ENCODE measurements around the gene POLA1. TPM values are rescaled to one million over a fixed set of nuclear protein-coding genes. Genes with fewer than 3 reads are reported as not detected.

POLA1 gene
- polyA plus RNA-seq, 1 donor from 2014 or later = 5.8 TPM

DNA sequence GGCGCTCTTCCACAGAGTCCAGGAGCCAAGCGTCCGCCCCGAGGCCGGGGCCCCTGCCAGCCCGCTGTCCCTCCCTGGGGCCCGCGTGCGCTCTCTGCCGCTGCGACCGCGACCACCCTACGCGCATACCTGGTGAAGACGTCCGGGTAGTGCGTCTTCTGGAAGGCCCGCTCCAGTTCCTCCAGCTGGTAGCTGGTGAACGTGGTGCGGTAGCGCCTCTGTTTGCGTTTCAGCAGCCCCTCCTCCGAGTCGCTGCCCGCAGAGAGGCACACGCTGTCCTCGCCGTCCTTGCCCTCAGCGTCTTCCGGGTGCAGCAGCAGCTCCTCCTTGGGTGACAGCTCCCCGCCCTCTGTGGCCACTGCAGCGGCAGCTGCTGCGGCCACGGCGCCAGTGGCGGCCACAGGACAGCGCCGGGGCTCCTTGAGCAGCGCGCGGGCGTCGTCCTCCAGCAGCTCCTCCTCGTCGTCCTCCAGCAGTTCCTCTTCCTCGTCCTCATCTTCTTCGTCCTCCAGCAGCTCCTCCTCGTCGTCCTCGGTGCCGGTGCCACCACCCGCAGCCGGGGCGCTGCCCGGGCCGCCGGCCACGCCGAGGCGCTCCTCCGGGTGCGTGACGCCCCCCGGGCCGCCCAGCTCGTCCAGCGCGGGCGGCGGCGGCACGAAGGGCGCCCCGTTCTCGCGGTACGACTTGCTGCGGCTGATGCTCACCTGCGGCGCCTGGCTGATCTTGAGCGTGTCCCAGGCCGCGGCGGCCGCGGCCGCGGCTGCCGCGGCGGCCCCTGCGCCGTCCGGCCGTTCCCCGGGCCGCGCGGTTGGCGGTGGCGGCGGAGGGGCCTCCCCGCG is 319.3 kb downstream of the POLA1 start:
- Histone ChIP-seq H3F3A (ENCODE audit: insufficient read depth, low read length, poor library complexity, severe bottlenecking) (no peaks in the 10 kb centered on the region), H3K27me3 (ENCODE audit: insufficient read depth, low read depth, low read length) (no peaks in the 10 kb centered on the region), H3K9me2 (ENCODE audit: insufficient read depth, low read length) (no peaks in the 10 kb centered on the region), H3K4me3 (ENCODE audit: low read length) (peak overlapping the region; percentile 83), H2AFZ (ENCODE audit: low read depth, low read length) (no peak overlapping the region), H3K9me3 (ENCODE audit: low read length) (no peaks in the 10 kb centered on the region), H3K79me2 (replicated peaks; ENCODE audit: insufficient read depth, low read length) (peaks cover 60% of the 10 kb centered on the region), H3K36me3 (ENCODE audit: insufficient read depth, low read length) (no peaks in the 10 kb centered on the region), H3K27ac (ENCODE audit: low read length) (peak overlapping the region; percentile 79), H3K4me2 (ENCODE audit: low read length) (no peak overlapping the region), H3K9ac (ENCODE audit: low read length) (peak overlapping the region; percentile 79), H4K20me1 (ENCODE audit: insufficient read depth) (no peaks in the 10 kb centered on the region)
- TF ChIP-seq EP300 (conservative IDR thresholded peaks at IDR 0.05; ENCODE audit: poor library complexity, severe bottlenecking) (no peak), TAF1 (IDR thresholded peaks at IDR 0.05; ENCODE audit: low read depth) (no peak), EZH2 (IDR thresholded peaks at IDR 0.05; ENCODE audit: borderline replicate concordance, insufficient read depth, low read length, poor library complexity, severe bottlenecking) (no peak), POLR2AphosphoS5 (IDR thresholded peaks at IDR 0.05) (no peak), SMC3 (conservative IDR thresholded peaks at IDR 0.05; ENCODE audit: poor library complexity) (no peak), MXI1 (conservative IDR thresholded peaks at IDR 0.05; ENCODE audit: poor library complexity, severe bottlenecking) (no peak), RAD21 (conservative IDR thresholded peaks at IDR 0.05) (no peak)
- TF ChIP-seq, protein P1, sequence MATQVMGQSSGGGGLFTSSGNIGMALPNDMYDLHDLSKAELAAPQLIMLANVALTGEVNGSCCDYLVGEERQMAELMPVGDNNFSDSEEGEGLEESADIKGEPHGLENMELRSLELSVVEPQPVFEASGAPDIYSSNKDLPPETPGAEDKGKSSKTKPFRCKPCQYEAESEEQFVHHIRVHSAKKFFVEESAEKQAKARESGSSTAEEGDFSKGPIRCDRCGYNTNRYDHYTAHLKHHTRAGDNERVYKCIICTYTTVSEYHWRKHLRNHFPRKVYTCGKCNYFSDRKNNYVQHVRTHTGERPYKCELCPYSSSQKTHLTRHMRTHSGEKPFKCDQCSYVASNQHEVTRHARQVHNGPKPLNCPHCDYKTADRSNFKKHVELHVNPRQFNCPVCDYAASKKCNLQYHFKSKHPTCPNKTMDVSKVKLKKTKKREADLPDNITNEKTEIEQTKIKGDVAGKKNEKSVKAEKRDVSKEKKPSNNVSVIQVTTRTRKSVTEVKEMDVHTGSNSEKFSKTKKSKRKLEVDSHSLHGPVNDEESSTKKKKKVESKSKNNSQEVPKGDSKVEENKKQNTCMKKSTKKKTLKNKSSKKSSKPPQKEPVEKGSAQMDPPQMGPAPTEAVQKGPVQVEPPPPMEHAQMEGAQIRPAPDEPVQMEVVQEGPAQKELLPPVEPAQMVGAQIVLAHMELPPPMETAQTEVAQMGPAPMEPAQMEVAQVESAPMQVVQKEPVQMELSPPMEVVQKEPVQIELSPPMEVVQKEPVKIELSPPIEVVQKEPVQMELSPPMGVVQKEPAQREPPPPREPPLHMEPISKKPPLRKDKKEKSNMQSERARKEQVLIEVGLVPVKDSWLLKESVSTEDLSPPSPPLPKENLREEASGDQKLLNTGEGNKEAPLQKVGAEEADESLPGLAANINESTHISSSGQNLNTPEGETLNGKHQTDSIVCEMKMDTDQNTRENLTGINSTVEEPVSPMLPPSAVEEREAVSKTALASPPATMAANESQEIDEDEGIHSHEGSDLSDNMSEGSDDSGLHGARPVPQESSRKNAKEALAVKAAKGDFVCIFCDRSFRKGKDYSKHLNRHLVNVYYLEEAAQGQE (IDR thresholded peaks at IDR 0.05; ENCODE audit: borderline replicate concordance) = no peak
- TF ChIP-seq, protein P2, sequence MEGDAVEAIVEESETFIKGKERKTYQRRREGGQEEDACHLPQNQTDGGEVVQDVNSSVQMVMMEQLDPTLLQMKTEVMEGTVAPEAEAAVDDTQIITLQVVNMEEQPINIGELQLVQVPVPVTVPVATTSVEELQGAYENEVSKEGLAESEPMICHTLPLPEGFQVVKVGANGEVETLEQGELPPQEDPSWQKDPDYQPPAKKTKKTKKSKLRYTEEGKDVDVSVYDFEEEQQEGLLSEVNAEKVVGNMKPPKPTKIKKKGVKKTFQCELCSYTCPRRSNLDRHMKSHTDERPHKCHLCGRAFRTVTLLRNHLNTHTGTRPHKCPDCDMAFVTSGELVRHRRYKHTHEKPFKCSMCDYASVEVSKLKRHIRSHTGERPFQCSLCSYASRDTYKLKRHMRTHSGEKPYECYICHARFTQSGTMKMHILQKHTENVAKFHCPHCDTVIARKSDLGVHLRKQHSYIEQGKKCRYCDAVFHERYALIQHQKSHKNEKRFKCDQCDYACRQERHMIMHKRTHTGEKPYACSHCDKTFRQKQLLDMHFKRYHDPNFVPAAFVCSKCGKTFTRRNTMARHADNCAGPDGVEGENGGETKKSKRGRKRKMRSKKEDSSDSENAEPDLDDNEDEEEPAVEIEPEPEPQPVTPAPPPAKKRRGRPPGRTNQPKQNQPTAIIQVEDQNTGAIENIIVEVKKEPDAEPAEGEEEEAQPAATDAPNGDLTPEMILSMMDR (IDR thresholded peaks at IDR 0.05; ENCODE audit: poor library complexity, severe bottlenecking) = no peak

DNA sequence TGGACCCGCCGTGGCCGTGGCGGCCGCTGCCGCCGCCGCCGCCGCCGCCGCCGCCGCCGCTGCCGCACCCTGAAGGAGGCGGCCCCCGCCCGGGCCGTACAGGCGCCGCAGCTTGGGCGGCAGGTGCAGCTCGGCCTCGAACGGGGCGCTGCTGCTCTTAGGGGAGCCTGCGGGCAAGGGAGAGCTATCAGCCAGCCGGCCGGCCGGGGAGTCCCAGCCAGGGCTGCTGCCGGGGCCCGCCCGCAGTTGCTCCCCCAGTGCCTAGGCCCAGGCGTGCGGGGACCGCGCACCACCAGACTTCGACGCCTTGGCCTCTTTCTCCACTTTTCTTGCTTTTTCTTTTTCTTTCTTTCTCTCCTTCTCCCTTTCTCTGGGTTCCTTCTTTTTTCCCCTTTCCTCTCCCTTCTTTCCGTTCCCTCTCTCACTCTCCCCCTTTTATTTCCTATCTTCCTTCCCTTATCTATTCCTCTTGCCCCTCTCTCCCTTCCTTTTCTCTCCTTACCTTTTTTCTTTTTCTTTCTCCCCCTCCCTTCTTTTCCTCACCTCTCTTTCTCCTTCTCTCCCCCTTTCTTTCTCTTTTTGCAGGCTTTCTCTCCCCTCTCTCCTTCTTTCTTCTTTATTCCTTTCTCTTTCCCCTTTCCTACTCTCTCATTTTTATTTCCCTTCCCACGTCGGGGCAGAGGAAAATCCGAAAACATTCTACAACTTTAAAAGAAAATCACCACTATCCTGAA is 320.1 kb downstream of the POLA1 start:
- Histone ChIP-seq H3K4me2 (ENCODE audit: low read length) (no peak overlapping the region), H4K20me1 (ENCODE audit: insufficient read depth) (no peaks in the 10 kb centered on the region), H2AFZ (ENCODE audit: low read depth, low read length) (no peak overlapping the region), H3K79me2 (replicated peaks; ENCODE audit: insufficient read depth, low read length) (peaks cover 55% of the 10 kb centered on the region), H3K9me2 (ENCODE audit: insufficient read depth, low read length) (no peaks in the 10 kb centered on the region), H3F3A (ENCODE audit: insufficient read depth, low read length, poor library complexity, severe bottlenecking) (no peaks in the 10 kb centered on the region), H3K4me3 (ENCODE audit: low read length) (peak overlapping the region; percentile 80), H3K9ac (ENCODE audit: low read length) (peak overlapping the region; percentile 74), H3K36me3 (ENCODE audit: insufficient read depth, low read length) (no peaks in the 10 kb centered on the region), H3K27ac (ENCODE audit: low read length) (peak overlapping the region; percentile 75), H3K9me3 (ENCODE audit: low read length) (no peaks in the 10 kb centered on the region), H3K27me3 (ENCODE audit: insufficient read depth, low read depth, low read length) (no peaks in the 10 kb centered on the region)
- TF ChIP-seq MXI1 (conservative IDR thresholded peaks at IDR 0.05; ENCODE audit: poor library complexity, severe bottlenecking) (no peak), RAD21 (conservative IDR thresholded peaks at IDR 0.05) (no peak), TAF1 (IDR thresholded peaks at IDR 0.05; ENCODE audit: low read depth) (no peak), POLR2AphosphoS5 (IDR thresholded peaks at IDR 0.05) (no peak), SMC3 (conservative IDR thresholded peaks at IDR 0.05; ENCODE audit: poor library complexity) (no peak), EZH2 (IDR thresholded peaks at IDR 0.05; ENCODE audit: borderline replicate concordance, insufficient read depth, low read length, poor library complexity, severe bottlenecking) (no peak), EP300 (conservative IDR thresholded peaks at IDR 0.05; ENCODE audit: poor library complexity, severe bottlenecking) (no peak)
- TF ChIP-seq, protein P2 (IDR thresholded peaks at IDR 0.05; ENCODE audit: poor library complexity, severe bottlenecking) = no peak
- TF ChIP-seq, protein P1 (IDR thresholded peaks at IDR 0.05; ENCODE audit: borderline replicate concordance) = no peak
